Cardiac fibroblast (primary cell): ENCODE data around the gene CBFA2T3.
A peak's percentile ranks its signal among the peaks of the same experiment; 100 is the strongest.
"Not testable (repeated sequence)": the region's sequence is repeated elsewhere in the genome, so short reads cannot be mapped to it uniquely, and the experiment has no call there.

Experiments
- DNase-seq, 2 donors: peaks; one replicate each; pipeline versions ENCODE4 v3.0.0 to v3.0.0-alpha.2; 2010; ENCODE audit warnings: low read depth in 2 of 2
- H3K4me3 ChIP-seq, 2 donors: replicated peaks in 1 of 2; 1 replicate in 1 of 2; 2 replicates in 1 of 2; pipeline ENCODE4 v1.5.1; 2011; ENCODE audit warnings: low read depth in 2 of 2, low read length in 2 of 2, mild to moderate bottlenecking in 2 of 2, moderate library complexity in 1 of 2
- TF ChIP-seq, protein P1 (sequence below): IDR thresholded peaks from one replicate; pipeline ENCODE4 v1.5.1; 2011; ENCODE audit warnings: low read depth, mild to moderate bottlenecking, low read length, inconsistent platforms

CBFA2T3 gene

DNA sequence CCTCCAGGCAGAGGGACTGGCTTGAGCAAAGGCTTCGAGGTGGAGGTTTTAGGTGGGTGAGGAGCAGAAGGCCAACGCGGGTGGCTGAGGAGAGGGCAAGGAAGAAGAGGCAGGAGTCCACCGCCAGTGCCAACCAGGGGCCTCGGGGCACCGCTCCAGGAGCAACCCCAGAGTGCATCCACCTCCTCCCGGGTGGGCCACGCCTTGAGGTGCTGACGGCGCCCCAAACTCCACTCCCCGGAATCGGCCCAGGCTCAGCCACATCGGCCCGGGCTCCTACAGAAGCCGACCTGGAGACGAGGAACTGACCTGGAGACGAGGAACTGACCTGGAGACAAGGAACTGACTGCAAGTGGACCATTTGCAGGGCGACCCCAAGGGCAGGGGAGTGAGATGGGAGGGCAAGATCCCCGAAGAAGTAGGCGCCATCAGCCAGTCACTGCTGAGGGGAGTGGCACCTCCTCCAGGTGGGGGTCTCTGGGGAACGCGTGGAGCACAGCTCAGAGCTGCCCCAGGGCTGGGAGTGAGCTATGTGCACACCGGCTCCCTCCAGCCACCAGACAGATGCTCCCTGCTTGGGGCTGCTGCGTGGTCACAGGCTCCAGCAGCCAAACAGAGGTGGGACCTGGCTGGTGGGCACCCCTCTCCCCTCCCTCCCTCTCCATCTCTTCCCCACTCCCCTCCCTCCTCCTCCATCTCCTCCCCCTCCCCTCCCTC is 29.2 kb upstream of the CBFA2T3 start:
- no peak overlapping the region for H3K4me3 ChIP-seq
- TF ChIP-seq, protein P1, sequence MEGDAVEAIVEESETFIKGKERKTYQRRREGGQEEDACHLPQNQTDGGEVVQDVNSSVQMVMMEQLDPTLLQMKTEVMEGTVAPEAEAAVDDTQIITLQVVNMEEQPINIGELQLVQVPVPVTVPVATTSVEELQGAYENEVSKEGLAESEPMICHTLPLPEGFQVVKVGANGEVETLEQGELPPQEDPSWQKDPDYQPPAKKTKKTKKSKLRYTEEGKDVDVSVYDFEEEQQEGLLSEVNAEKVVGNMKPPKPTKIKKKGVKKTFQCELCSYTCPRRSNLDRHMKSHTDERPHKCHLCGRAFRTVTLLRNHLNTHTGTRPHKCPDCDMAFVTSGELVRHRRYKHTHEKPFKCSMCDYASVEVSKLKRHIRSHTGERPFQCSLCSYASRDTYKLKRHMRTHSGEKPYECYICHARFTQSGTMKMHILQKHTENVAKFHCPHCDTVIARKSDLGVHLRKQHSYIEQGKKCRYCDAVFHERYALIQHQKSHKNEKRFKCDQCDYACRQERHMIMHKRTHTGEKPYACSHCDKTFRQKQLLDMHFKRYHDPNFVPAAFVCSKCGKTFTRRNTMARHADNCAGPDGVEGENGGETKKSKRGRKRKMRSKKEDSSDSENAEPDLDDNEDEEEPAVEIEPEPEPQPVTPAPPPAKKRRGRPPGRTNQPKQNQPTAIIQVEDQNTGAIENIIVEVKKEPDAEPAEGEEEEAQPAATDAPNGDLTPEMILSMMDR, result no peak
- no peak for DNase-seq

DNA sequence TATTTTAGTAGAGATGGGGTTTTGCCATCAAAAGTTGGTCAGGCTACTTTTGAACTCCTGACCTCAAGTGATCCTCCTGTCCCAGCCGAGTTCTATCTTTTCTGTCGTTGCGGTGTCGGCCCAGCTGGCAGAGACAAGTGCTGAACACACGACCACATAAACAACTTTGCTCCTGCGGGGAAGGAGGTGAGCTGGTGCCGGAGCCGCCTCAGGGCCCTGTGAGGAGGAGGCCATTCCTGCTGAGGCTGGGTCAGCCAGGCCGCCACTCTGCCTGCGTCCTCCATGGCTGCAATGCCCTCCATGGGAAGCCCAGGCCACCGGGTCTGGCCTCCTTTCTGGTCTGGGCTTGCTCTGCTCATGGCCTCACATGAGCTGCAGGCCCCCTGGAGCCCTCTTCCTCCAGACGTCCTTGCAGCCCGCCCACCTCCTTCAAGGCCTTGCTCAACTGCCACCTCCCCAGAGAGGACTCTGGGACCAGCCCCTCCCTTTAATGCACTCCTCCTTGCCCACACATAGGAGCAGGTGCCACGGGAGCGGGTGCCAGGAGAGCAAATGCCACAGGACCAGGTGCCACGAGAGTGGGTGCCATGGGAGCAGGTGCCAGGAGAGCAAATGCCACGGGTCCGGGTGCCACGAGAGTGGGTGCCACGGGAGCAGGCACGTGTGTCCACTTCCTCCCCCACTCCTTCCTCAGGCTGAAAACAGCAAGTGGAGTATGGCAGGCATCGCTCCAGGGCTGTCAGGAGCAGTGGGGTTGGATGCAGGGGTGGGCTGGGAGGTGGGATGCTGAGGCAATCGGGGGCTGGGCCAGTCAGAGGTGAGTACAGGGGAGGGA is 28.4 kb upstream of the CBFA2T3 start:
- TF ChIP-seq, protein P1, result no peak
- DNase-seq, result no peak

DNA sequence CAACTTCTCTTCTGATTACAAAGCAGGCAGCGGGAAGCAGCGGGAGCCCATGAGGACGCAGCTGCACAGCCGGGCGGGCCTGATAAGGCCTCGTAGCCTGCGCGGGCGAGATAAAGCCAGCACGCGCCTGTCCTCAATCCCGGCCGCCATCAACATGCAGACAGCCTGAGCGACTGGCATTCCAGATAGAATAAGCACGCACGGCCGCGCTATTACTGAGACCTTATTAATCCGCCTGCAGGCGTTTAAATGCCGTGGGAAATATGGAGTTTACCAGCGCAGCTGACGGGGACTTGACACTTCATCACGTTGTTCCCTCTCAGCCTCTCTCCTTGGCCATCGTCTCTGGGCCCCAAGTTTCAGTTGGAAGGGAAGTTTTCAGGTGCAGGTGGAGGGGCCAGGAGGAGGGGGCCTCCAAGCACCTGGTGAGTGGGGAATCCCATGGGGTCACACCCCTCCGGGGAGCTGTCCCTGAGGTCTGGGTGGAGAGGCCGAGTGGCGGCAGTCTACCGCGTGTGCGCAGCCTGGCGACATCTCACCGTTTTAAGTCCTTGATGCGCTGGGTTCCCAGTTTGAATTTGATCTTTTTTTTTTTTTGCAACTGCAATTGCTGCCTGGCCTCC is 27.3 kb upstream of the CBFA2T3 start:
- DNase-seq, result peak in 1 of 2 donors; percentile 34
- TF ChIP-seq, protein P1, result no peak
- H3K4me3 ChIP-seq, result no peak overlapping the region

More for the DNA sequence above, 28.4 kb upstream of the CBFA2T3 start:
- no peak overlapping the region for H3K4me3 ChIP-seq

DNA sequence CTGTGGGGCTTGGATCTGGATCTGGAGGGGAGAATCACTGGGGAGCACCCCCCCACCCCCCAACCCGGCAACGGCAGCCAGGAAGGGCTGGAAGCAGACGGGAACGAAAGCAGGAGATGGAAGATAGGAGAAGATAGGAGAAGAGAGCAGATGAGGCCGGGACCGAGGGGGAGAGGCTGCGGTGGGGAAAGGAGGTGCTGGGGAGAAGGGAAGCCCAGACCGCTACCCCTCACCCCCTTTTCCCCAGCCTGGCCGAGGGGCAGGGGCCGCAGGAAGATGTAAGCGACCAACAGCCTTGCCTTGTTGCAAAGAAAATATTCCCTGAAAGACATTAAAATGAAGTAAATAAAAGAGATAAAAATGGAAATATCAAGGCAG is 26.8 kb upstream of the CBFA2T3 start:
- TF ChIP-seq, protein P1, result no peak
- H3K4me3 ChIP-seq, result no peak overlapping the region
- DNase-seq, result no peak

- DNase-seq, result no peak
- TF ChIP-seq, protein P1, result no peak
- no peak overlapping the region for H3K4me3 ChIP-seq
Observed at GRCh38 chr16:89002851-89003830, 26.1 kb upstream of the CBFA2T3 start.

DNA sequence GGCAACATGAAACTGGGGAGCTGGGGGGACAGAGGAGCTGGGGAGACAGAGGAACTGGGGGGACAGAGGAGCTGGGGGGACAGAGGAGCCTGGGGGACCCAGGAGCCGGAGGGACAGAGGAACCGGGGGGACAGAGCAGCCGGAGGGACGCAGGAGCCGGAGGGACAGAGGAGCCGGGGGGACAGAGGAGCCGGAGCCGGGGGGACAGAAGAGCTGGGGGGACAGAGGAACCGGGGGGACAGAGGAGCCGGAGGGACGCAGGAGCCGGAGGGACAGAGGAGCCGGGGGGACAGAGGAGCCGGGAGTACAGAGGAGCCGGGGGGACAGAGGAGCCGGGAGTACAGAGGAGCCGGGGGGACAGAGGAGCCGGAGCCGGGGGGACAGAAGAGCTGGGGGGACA is 25.1 kb upstream of the CBFA2T3 start:
- not testable (repeated sequence) for H3K4me3 ChIP-seq, DNase-seq
